ENCODE data around the gene SF3B5. TPM values are rescaled to one million over a fixed set of nuclear protein-coding genes. Genes with fewer than 3 reads are reported as not detected.

SF3B5 gene
- total and polyA plus RNA-seq, 9 of the 15 experiments (the other 6 are each of a cell fraction or from before 2014, with no cell fraction given), result 238 to 1,211 (median 407) TPM

- POLR2A ChIA-PET, result interaction anchor here (0.7 to 1.5 kb wide), 2 partner anchors 12 to 868 kb away, joined by 3 to 4 read pairs; no protein-coding TSS in a partner anchor
- peaks cover 0 to 6% of the 10 kb centered on the region in 2 experiments; a peak in 2 of 5 replicates for H3K4me1 ChIP-seq (replicated peaks in 1 of 2; ENCODE audit: control insufficient read depth in 2 of 2, insufficient read depth in 2 of 2, low read length in 2 of 2)
- H4K20me1 ChIP-seq (replicated peaks; ENCODE audit: control insufficient read depth, insufficient read depth, low read length), result no peaks in the 10 kb centered on the region
- H3K4me2 ChIP-seq (ENCODE audit: insufficient read depth, low read length), result no peak overlapping the region
- WGBS (ENCODE audit: insufficient coverage, low coverage, missing lambda C conversion rate), result 29% methylated on average over 3 of the region's 3 CpGs
- no peaks in the 10 kb centered on the region for H3K9me3 ChIP-seq (replicated peaks; ENCODE audit: control insufficient read depth, insufficient read depth, low read depth, low read length)
- CTCF ChIA-PET (ENCODE audit: low intra/inter-chr PET ratio), result no interaction called here
- H3K9me1 ChIP-seq (ENCODE audit: control insufficient read depth, insufficient read depth, low read length), result no peaks in the 10 kb centered on the region
- FAIRE-seq (no peak), DNase-seq (ENCODE audit: extremely low read depth in 1 of 4, low spot score in 3 of 4) (no peak), ATAC-seq (no peak)
- H3K27ac ChIP-seq (ENCODE audit: extremely low read depth, low read depth, low read length), result no peak overlapping the region
- no peak for TF ChIP-seq CBFB (CRISPR knock-in tag; IDR thresholded peaks at IDR 0.05)
- no peaks in the 10 kb centered on the region; a peak in 1 of 5 replicates for H3K27me3 ChIP-seq (ENCODE audit: control insufficient read depth in 2 of 2, insufficient read depth in 2 of 2, low read length in 2 of 2)
- H3K36me3 ChIP-seq (ENCODE audit: control insufficient read depth, insufficient read depth, low read length), result no peaks in the 10 kb centered on the region
- H2AFZ ChIP-seq (ENCODE audit: low read depth, low read length), result no peak overlapping the region
- in situ Hi-C loops (cut with MboI), result no loop called here
- H3K4me3 ChIP-seq, result no peak overlapping the region
- BruUV-seq (replicated peaks), result no TSS peak
- intact Hi-C loops (cut with micrococcal nuclease), result no loop called here
- H3K9ac ChIP-seq (ENCODE audit: insufficient read depth in 1 of 2, low read depth in 2 of 2, low read length in 2 of 2), result no peak overlapping the region
- no peaks in the 10 kb centered on the region for H3K79me2 ChIP-seq (ENCODE audit: control insufficient read depth, insufficient read depth, low read length)
These were observed 22.3 kb downstream of the SF3B5 start for GRCh38 chr6:144073024-144073423.

DNA sequence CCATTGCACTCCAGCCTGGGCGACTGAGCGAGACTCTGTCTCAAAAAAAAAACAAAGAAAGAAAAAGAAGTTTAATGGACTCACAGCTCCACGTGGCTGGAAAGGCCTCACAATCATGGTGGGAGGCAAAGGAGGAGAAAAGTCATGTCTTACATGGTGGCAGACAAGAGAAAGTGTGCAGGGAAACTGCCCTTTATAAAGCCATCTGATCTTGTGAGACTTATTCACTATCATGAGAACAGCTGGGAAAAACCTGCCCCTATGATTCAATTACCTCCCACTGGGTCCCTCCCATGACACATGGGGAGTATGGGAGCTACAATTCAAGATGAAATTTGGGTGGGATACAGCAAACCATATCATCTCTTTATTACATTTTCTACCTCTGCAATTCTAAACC lies 25.9 kb downstream of the SF3B5 start:
- Histone ChIP-seq H3K9ac (ENCODE audit: insufficient read depth in 1 of 2, low read depth in 2 of 2, low read length in 2 of 2) (no peak overlapping the region), H3K36me3 (ENCODE audit: control insufficient read depth, insufficient read depth, low read length) (no peaks in the 10 kb centered on the region), H3K27ac (ENCODE audit: extremely low read depth, low read depth, low read length) (no peak overlapping the region), H3K4me1 (replicated peaks in 1 of 2; ENCODE audit: control insufficient read depth in 2 of 2, insufficient read depth in 2 of 2, low read length in 2 of 2) (peaks cover 1 to 8% of the 10 kb centered on the region in 2 experiments; a peak in 3 of 5 replicates), H3K9me1 (ENCODE audit: control insufficient read depth, insufficient read depth, low read length) (no peaks in the 10 kb centered on the region), H3K4me3 (no peak overlapping the region), H3K9me3 (replicated peaks; ENCODE audit: control insufficient read depth, insufficient read depth, low read depth, low read length) (no peaks in the 10 kb centered on the region), H3K27me3 (ENCODE audit: control insufficient read depth in 2 of 2, insufficient read depth in 2 of 2, low read length in 2 of 2) (no peaks in the 10 kb centered on the region; a peak in 2 of 5 replicates), H2AFZ (ENCODE audit: low read depth, low read length) (no peak overlapping the region), H4K20me1 (replicated peaks; ENCODE audit: control insufficient read depth, insufficient read depth, low read length) (no peaks in the 10 kb centered on the region), H3K4me2 (ENCODE audit: insufficient read depth, low read length) (no peak overlapping the region), H3K79me2 (ENCODE audit: control insufficient read depth, insufficient read depth, low read length) (no peaks in the 10 kb centered on the region)
- WGBS (ENCODE audit: insufficient coverage, low coverage, missing lambda C conversion rate), result 38% methylated on average over 3 of the region's 3 CpGs
- in situ Hi-C loops (cut with MboI) (no loop called here), intact Hi-C loops (cut with micrococcal nuclease) (no loop called here)
- FAIRE-seq (no peak), DNase-seq (ENCODE audit: extremely low read depth in 1 of 4, low spot score in 3 of 4) (no peak), ATAC-seq (no peak)
- BruUV-seq (replicated peaks), result no TSS peak
- TF ChIP-seq FOSL1 (tag; conservative IDR thresholded peaks at IDR 0.05) (no peak), ZMIZ1 (IDR thresholded peaks at IDR 0.05; ENCODE audit: low read depth in 2 of 2, low read length in 2 of 2) (no peak), BHLHE40 (IDR thresholded peaks at IDR 0.05; ENCODE audit: low read length) (no peak), CREB5 (CRISPR knock-in tag; IDR thresholded peaks at IDR 0.05) (no peak), ZNF121 (CRISPR knock-in tag; conservative IDR thresholded peaks at IDR 0.05) (no peak), PHTF2 (CRISPR knock-in tag; IDR thresholded peaks at IDR 0.05) (no peak)
- TF ChIP-seq, protein P1, sequence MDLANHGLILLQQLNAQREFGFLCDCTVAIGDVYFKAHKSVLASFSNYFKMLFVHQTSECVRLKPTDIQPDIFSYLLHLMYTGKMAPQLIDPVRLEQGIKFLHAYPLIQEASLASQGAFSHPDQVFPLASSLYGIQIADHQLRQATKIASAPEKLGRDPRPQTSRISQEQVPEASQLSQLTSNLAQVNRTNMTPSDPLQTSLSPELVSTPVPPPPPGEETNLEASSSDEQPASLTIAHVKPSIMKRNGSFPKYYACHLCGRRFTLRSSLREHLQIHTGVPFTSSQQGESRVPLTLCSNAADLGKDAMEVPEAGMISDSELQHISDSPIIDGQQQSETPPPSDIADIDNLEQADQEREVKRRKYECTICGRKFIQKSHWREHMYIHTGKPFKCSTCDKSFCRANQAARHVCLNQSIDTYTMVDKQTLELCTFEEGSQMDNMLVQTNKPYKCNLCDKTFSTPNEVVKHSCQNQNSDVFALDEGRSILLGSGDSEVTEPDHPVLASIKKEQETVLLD (IDR thresholded peaks at IDR 0.05), result no peak
- POLR2A ChIA-PET, result interaction anchor here (0.7 to 0.9 kb wide), 3 partner anchors 9 to 19 kb away, joined by 3 read pairs; no protein-coding TSS in a partner anchor
- CTCF ChIA-PET (ENCODE audit: low intra/inter-chr PET ratio), result no interaction called here
